Calu3 (cell line): ENCODE results near the gene RPS6KA4. TPM values are rescaled to one million over a fixed set of nuclear protein-coding genes. Genes with fewer than 3 reads are reported as not detected.

Source experiments
- BruUV-seq: library from RNA; stranded (reverse); fragments of 400-500 nt; replicated peaks from 2 replicates; lab custom pipeline; 2021; lab: Mats Ljungman, UMichigan
- CTCF ChIA-PET: fragments of 300-600 bp; sonication (Branson Sonifier 250); formaldehyde crosslinking; loops from one replicate; lab custom pipeline; 2022; ENCODE audit warnings: antibody characterized with exemption; lab: Charles Lee
- DNase-seq: peaks from one replicate; pipeline ENCODE4 v3.0.0; 2022
- H3K27ac Mint-ChIP-seq: one replicate; pipeline ENCODE4 v1.8.0; 2022; ENCODE audit warnings: mixed read lengths; ENCODE audit not compliant: unreplicated experiment
- H3K27me3 Mint-ChIP-seq: one replicate; pipeline ENCODE4 v1.8.0; 2022; ENCODE audit warnings: mixed read lengths; ENCODE audit not compliant: unreplicated experiment
- H3K36me3 Mint-ChIP-seq: one replicate; pipeline ENCODE4 v1.8.0; 2022; ENCODE audit warnings: mild to moderate bottlenecking, moderate library complexity, mixed read lengths; ENCODE audit not compliant: insufficient read depth, unreplicated experiment
- H3K4me1 Mint-ChIP-seq: one replicate; pipeline ENCODE4 v1.8.0; 2022; ENCODE audit warnings: mild to moderate bottlenecking, low read depth, mixed read lengths; ENCODE audit not compliant: unreplicated experiment
- H3K4me3 Mint-ChIP-seq: one replicate; pipeline ENCODE4 v1.8.0; 2022; ENCODE audit warnings: mild to moderate bottlenecking, low read depth, moderate library complexity, mixed read lengths; ENCODE audit not compliant: unreplicated experiment
- H3K9me3 Mint-ChIP-seq: one replicate; pipeline ENCODE4 v1.8.0; 2022; ENCODE audit warnings: low read depth, mixed read lengths; ENCODE audit not compliant: unreplicated experiment
- intact Hi-C: fragments of 100-400 bp; cut with micrococcal nuclease; formaldehyde crosslinking; loops from one replicate; pipeline ENCODE4 v1.10.0; 2022; ENCODE audit not compliant: unreplicated experiment
- total RNA-seq: library from RNA; stranded (reverse); gene quantifications from 2 replicates; pipeline ENCODE4 v1.2.3, GENCODE V29; 2022
- TF ChIP-seq, protein P1 (sequence below): fragments of 200-600 bp; IDR thresholded peaks from one replicate; pipeline ENCODE4 v1.8.0; 2022; ENCODE audit warnings: antibody characterized with exemption; ENCODE audit not compliant: unreplicated experiment

The RPS6KA4 gene
- total RNA-seq, 1 experiment from 2014 or later = 46.0 TPM

GRCh38 chr11:64333556-64333955, 25.4 kb upstream of the RPS6KA4 start:
- CTCF ChIA-PET = interaction anchor here (1.7 to 2.8 kb wide), 2 partner anchors 21 to 33 kb away, joined by 4 to 25 read pairs; no protein-coding TSS in a partner anchor

DNA sequence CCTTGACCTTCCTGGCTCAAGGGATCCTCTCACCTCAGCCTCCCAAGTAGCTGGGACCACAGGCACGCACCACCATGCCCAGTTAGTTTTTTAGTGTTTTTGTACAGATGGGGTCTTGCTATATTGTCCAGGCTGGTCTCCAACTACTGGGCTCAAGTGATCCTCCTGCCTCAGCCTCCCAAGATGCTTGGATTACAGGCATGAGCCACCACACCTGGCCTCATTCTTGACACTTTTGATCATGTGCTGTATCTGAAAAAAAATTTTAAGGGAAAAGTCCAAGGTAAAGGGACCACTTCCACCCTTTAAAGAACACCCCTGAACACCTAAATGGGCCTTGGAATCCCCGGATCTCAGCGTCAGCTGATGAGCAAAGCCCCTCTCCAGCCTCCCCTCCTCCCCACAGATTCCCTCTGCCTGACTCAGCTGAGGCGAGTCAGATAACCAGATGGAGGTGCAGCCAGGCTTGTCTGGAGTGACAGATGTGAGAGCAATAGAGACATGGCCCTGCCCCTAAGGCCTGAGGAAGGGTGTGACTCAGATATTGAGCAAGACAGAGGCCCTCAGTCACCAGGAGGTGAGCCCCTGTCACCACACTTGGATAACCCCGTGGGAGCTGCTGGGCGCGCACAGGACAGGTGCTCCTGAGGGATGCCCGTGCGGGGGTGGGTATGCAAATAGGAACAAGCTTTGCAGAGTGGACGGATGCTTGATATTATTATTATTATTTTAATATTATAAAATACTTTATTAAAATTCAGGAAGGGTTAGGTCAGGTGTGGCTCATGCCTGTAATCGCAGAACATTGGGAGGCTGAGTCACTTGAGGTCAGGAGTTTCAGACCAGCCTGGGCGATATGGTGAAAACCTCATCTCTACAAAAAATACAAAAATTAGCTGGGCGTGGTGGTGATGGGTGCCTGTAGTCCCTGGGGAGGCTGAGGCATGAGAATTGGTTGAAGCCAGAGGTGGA, 23.9 kb upstream of the RPS6KA4 start:
- CTCF ChIA-PET = interaction anchor here (1.3 to 1.5 kb wide), 2 partner anchors 17 to 20 kb away, joined by 7 to 17 read pairs; partner anchors contain the start of genes PRDX5 and TRMT112
- peak overlapping the region; percentile 7 for H3K4me3 Mint-ChIP-seq
- peaks cover 24% of the 10 kb centered on the region for H3K4me1 Mint-ChIP-seq
- intact Hi-C loops = no loop called here
- peaks cover 8% of the 10 kb centered on the region for H3K36me3 Mint-ChIP-seq
- no peaks in the 10 kb centered on the region for H3K27me3 Mint-ChIP-seq
- TF ChIP-seq, protein P1, sequence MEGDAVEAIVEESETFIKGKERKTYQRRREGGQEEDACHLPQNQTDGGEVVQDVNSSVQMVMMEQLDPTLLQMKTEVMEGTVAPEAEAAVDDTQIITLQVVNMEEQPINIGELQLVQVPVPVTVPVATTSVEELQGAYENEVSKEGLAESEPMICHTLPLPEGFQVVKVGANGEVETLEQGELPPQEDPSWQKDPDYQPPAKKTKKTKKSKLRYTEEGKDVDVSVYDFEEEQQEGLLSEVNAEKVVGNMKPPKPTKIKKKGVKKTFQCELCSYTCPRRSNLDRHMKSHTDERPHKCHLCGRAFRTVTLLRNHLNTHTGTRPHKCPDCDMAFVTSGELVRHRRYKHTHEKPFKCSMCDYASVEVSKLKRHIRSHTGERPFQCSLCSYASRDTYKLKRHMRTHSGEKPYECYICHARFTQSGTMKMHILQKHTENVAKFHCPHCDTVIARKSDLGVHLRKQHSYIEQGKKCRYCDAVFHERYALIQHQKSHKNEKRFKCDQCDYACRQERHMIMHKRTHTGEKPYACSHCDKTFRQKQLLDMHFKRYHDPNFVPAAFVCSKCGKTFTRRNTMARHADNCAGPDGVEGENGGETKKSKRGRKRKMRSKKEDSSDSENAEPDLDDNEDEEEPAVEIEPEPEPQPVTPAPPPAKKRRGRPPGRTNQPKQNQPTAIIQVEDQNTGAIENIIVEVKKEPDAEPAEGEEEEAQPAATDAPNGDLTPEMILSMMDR = no peak
- DNase-seq = peak; percentile 87
- peak overlapping the region; percentile 57 for H3K27ac Mint-ChIP-seq
- no peaks in the 10 kb centered on the region for H3K9me3 Mint-ChIP-seq
- no TSS peak for BruUV-seq

More at GRCh38 chr11:64333556-64333955, 25.4 kb upstream of the RPS6KA4 start:
- Mint-ChIP-seq H3K4me1 (peaks cover 24% of the 10 kb centered on the region), H3K4me3 (no peak overlapping the region), H3K36me3 (peaks cover 8% of the 10 kb centered on the region), H3K9me3 (no peaks in the 10 kb centered on the region), H3K27me3 (no peaks in the 10 kb centered on the region), H3K27ac (no peak overlapping the region)
- no TSS peak for BruUV-seq
- intact Hi-C loops = no loop called here
- DNase-seq = no peak
- TF ChIP-seq, protein P1 = no peak

DNA sequence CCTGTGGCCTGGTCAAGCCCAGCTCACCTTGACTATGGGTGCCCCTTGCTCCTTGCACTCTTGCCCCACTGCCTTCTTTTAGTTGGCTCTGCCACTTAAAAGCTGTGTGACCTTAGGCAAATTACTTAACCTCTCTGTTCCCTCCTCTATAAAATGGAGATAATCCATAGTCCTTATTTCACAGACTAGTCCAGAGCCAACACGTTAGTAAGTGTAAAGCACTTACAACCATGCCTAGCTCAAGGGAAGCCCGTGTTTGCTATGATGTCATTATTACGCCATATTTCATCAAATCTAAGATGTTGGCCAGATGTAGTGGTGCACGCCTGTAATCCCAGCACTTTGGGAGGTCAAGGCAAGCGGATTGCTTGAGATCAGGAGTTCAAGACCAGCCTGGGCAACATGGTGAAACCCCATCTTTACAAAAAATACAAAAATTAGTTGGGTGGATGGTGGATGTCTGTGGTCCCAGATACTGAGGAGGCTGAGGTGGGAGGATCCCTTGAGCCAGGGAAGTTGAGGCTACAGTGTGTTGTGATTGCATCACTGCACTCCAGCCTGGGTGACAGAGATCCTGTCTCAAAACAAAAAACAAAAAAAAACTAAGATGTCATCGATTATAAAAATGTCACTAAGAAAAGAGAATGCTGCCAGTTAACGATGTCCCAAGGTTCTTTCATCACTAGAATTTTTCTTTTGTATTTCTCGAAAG, 21.3 kb upstream of the RPS6KA4 start:
- peaks cover 8% of the 10 kb centered on the region for H3K36me3 Mint-ChIP-seq
- CTCF ChIA-PET = interaction anchor here (0.7 to 0.8 kb wide), 2 partner anchors 17 to 20 kb away, joined by 3 to 7 read pairs; partner anchors contain the start of gene PRDX5
- intact Hi-C loops = no loop called here

GRCh38 chr11:64338716-64339115, 20.2 kb upstream of the RPS6KA4 start:
- CTCF ChIA-PET = interaction anchor here (0.7 kb wide), 1 partner anchor 21 kb away, joined by 3 read pairs; the partner anchor contains the start of gene PRDX5
- no peaks in the 10 kb centered on the region for H3K9me3 Mint-ChIP-seq
- peaks cover 14% of the 10 kb centered on the region for H3K4me1 Mint-ChIP-seq
- TF ChIP-seq, protein P1 = no peak
- DNase-seq = no peak
- no peaks in the 10 kb centered on the region for H3K27me3 Mint-ChIP-seq
- peaks cover 8% of the 10 kb centered on the region for H3K36me3 Mint-ChIP-seq
- H3K27ac Mint-ChIP-seq = no peak overlapping the region
- no peak overlapping the region for H3K4me3 Mint-ChIP-seq
- intact Hi-C loops = no loop called here
- BruUV-seq = no TSS peak

More for the DNA sequence above, 21.3 kb upstream of the RPS6KA4 start:
- H3K4me3 Mint-ChIP-seq = no peak overlapping the region
- H3K4me1 Mint-ChIP-seq = peaks cover 14% of the 10 kb centered on the region
- BruUV-seq = no TSS peak
- no peak for DNase-seq
- H3K27ac Mint-ChIP-seq = no peak overlapping the region
- H3K9me3 Mint-ChIP-seq = no peaks in the 10 kb centered on the region
- H3K27me3 Mint-ChIP-seq = no peaks in the 10 kb centered on the region
- TF ChIP-seq, protein P1 = no peak
